Immature natural killer cell (primary cell): ENCODE results near the gene TYW1. TPM values are rescaled to one million over a fixed set of nuclear protein-coding genes. Genes with fewer than 3 reads are reported as not detected.
A peak's percentile ranks its signal among the peaks of the same experiment; 100 is the strongest.
"Not testable (repeated sequence)": the region's sequence is repeated elsewhere in the genome, so short reads cannot be mapped to it uniquely, and the experiment has no call there.

Source experiments
- DNase-seq, 3 donors: peaks; one replicate each; pipeline ENCODE4 v3.0.0; 2022; ENCODE audit warnings: mixed read lengths in 1 of 3
- H3K27ac Mint-ChIP-seq, 6 donors: one replicate each; pipeline ENCODE4 v1.8.0; 2020; ENCODE audit warnings: mixed read lengths in 6 of 6, mild to moderate bottlenecking in 5 of 6, inconsistent platforms in 4 of 6, moderate library complexity in 3 of 6
- H3K27me3 Mint-ChIP-seq, 3 donors: one replicate each; pipeline ENCODE4 v1.8.0; 2020 to 2021; ENCODE audit warnings: low read depth in 3 of 3, mild to moderate bottlenecking in 3 of 3, mixed read lengths in 3 of 3, moderate library complexity in 3 of 3, inconsistent platforms in 1 of 3
- H3K36me3 Mint-ChIP-seq, 3 donors: one replicate each; pipeline ENCODE4 v1.8.0; 2020; ENCODE audit warnings: mixed read lengths in 3 of 3, inconsistent platforms in 2 of 3, mild to moderate bottlenecking in 2 of 3
- H3K4me1 Mint-ChIP-seq, 2 donors: one replicate each; pipeline ENCODE4 v1.8.0; 2020; ENCODE audit warnings: inconsistent platforms in 2 of 2, mild to moderate bottlenecking in 2 of 2, mixed read lengths in 2 of 2, moderate library complexity in 1 of 2
- H3K4me3 Mint-ChIP-seq, 5 donors: one replicate each; pipeline ENCODE4 v1.8.0; 2020; ENCODE audit warnings: mild to moderate bottlenecking in 5 of 5, mixed read lengths in 5 of 5, inconsistent platforms in 3 of 5, moderate library complexity in 3 of 5
- H3K9me3 Mint-ChIP-seq, 6 donors: one replicate each; pipeline ENCODE4 v1.8.0; 2020; ENCODE audit warnings: mild to moderate bottlenecking in 6 of 6, mixed read lengths in 6 of 6, inconsistent platforms in 4 of 6, moderate library complexity in 3 of 6
- polyA plus RNA-seq, 3 donors: library from polyadenylated mRNA; unstranded; fragments of 300-500 nt; fragmentation: Illumina TruSeq; gene quantifications; one replicate each; pipeline ENCODE4 v1.2.3, GENCODE V29; 2021

The TYW1 gene
- polyA plus RNA-seq, 3 donors from 2014 or later: 9.8 to 25.9 (median 17.6) TPM

DNA sequence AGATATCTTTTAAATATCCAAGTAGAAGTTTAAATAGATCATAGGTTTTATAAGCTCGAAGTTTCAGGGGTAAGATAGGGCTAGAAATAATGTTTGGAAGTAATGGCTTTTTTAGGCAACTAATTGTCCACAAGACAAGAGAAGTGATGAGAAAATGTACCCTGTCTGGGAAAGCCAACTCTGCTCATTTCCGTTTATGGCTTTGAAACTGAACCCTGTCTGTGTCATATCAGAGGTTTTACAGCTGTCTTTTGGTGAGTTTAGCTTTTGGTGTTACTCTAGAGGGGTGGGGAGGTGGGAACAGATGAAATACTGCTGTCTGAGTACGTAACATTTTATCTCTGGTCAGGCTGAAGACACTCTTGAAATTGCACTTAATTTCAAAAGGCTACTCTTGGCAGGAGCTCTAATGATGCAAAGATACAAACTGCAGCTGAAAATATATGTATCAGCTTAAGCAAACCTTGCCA is 189.1 kb downstream of the TYW1 start:
- H3K9me3 Mint-ChIP-seq, DNase-seq, H3K27me3 Mint-ChIP-seq, H3K36me3 Mint-ChIP-seq: not testable (repeated sequence)
- peak overlapping the region in 4 of 5 donors; percentile 31 to 67 (median 54) for H3K4me3 Mint-ChIP-seq
- peaks cover 29% of the 10 kb centered on the region in 2 donors for H3K4me1 Mint-ChIP-seq
- H3K27ac Mint-ChIP-seq: peak overlapping the region; percentile 79 to 95 (median 90)

DNA sequence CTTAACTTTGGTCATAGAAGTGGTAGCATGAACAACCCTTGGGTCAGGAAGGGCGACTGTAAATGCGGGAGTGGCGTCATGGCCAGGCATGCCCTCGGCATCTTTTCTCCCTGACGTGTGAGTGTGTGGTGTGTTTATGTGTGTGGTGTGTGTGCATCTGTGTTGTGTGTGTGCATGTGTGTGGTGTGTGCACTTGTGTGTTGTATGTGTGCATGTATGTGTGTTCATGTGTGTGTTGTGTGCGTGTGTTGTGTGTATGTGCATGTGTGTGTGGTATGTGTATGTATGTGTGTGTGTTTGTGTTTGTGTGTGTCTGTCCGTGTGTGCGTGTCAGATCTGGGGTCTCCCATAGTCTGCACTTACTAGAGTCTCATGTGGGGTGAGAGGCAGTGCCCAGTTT is 192.5 kb downstream of the TYW1 start:
- peak overlapping the region in 3 of 6 donors; percentile 25 to 75 (median 70) for H3K27ac Mint-ChIP-seq
- not testable (repeated sequence) for H3K36me3 Mint-ChIP-seq, DNase-seq, H3K9me3 Mint-ChIP-seq, H3K27me3 Mint-ChIP-seq, H3K4me3 Mint-ChIP-seq
- peaks cover 49 to 52% of the 10 kb centered on the region in 2 donors for H3K4me1 Mint-ChIP-seq

DNA sequence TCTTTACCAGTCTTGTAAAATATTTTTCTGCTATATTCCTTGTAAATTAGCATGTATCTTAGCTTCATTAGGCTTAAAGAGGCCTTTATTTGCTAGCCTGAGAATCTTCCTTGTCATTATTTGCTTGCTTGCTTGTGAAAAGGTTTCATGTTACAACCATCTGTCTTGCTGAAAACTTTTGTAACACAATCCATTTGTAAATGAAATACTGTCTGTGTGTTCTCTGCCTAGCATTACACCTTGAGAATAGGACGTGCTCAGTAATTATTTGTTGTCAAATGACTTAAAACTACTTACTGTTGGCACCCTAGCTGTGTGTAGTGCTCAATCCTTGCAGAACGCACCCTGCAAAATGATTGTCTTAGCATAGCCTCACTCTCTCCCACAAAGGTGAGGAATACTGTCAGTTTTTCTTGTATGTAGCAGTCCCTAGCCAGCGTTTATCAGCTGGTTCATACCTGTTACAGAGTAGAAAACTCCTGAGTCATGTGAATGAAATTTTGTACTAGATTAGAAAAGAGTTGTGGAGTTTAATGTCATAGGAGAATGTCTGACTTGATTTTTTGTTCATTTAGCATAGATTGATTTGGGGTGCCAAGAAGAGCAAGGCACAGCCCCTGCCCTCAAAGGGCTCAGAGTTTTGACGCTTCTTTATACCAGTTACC is 193.3 kb downstream of the TYW1 start:
- H3K36me3 Mint-ChIP-seq, H3K27me3 Mint-ChIP-seq, H3K9me3 Mint-ChIP-seq, DNase-seq: not testable (repeated sequence)
- peaks cover 44 to 49% of the 10 kb centered on the region in 2 donors for H3K4me1 Mint-ChIP-seq
- H3K4me3 Mint-ChIP-seq: peak overlapping the region in 3 of 5 donors; percentile 37 to 73 (median 50)
- peak overlapping the region in 5 of 6 donors; percentile 2 to 91 (median 78) for H3K27ac Mint-ChIP-seq

DNA sequence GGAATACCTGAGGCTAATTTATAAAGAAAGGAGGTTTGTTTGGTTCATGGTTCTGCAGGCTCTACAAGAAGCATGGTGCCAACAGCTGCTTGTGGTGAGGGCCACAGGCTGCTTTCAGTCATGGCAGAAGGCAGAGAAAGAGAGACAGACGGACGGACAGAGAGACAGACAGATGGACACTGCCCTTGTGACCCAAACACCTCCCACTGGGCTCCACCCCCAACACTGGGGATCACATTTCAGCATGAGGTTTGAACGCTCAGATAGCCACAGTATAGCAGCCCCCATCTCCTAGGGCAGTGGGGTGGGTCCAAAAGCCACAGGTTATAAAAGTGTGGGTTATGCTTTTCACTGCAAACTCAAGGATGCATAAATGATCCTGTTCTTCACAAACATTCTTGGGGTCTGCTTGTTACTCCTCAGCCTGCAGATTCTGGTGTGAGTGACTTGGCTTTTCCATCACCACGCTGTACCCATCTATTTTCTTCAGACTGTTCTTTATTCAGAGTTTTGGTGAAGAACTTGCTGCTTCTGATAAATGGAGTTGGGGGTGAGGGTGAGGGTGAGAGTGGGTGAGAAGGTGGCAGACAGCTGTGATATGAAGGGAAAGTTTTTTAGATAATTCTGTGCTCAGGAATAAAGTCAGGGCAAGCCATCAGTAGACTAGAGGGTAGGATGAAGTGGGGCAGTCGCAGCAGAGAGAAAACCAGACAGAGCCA is 194.5 kb downstream of the TYW1 start:
- peak in 1 of 3 donors; percentile 11 for DNase-seq
- not testable (repeated sequence) for H3K27me3 Mint-ChIP-seq, H3K9me3 Mint-ChIP-seq
- H3K36me3 Mint-ChIP-seq: peaks cover 5 to 12% (median 8%) of the 10 kb centered on the region in 3 donors
- H3K4me1 Mint-ChIP-seq: peaks cover 36 to 40% of the 10 kb centered on the region in 2 donors
- H3K4me3 Mint-ChIP-seq: peak overlapping the region; percentile 24 to 82 (median 73)
- peak overlapping the region; percentile 78 to 95 (median 87) for H3K27ac Mint-ChIP-seq

DNA sequence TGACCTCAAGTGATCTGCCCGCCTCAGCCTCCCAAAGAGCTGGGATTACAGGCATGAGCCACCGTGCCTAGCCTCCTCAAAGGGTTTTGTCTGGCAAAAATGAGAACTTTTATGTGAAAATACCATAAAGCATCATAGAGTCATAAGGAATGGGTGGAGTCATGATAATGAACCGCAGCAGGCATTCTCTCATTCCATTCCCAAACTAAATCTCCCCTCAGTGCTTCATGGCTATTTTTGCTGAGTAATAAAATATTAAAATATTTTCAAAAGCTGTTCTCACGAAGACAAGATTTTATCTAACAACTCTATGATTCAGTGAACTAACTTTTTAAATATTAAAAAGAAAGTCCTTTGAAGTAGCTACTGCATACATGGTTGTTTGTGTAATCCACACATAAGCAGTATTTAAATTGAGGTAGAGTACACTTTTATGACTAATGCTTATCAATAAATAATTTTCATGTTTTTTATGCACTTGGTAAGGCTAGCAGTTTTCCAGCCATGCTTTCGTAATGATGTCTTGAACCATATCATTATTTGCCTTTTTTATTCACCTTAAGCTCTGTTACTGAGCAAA is 195.6 kb downstream of the TYW1 start:
- not testable (repeated sequence) for H3K27me3 Mint-ChIP-seq, H3K9me3 Mint-ChIP-seq, DNase-seq
- H3K4me3 Mint-ChIP-seq: peak overlapping the region in 3 of 5 donors; percentile 24 to 82 (median 77)
- H3K36me3 Mint-ChIP-seq: peaks cover 5 to 16% (median 15%) of the 10 kb centered on the region in 3 donors
- peak overlapping the region in 5 of 6 donors; percentile 78 to 91 (median 85) for H3K27ac Mint-ChIP-seq
- peaks cover 32 to 40% of the 10 kb centered on the region in 2 donors for H3K4me1 Mint-ChIP-seq

DNA sequence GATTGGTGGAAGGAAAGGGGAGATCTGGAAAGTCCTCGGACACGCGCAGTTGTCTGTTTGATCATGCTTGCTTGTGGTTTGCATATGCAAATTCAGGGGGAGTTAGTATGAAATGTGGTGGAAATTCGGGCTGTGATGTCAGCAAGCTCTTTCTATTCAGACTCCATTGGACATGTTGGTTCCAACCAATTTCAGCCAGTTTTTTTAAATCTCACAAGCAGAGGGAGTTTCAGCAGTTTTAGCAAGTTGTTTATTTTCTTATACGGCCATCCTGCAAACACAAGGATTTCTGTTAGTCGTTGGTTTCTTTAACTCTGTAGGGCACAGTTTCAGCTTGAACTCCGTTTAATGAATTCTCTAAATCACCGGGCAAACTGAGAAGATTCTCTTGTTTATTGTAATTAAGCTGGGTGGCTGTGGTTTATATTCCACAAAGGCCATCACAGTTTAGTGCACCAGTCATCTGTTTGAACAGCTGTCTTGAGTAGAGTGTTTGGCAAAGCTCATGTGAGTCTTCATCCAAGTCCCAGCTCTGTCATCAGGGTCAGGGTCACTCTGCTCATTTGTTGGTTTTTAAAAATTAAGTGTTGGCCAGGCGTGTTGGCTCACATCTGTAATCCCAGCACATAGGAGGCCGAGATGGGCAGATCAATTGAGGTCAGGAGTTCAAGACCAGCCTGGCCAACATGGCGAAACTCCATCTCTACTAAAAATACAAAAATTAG is 196.4 kb downstream of the TYW1 start:
- DNase-seq, H3K9me3 Mint-ChIP-seq, H3K27me3 Mint-ChIP-seq: not testable (repeated sequence)
- H3K4me3 Mint-ChIP-seq: peak overlapping the region in 2 of 5 donors; percentile 1
- peak overlapping the region in 5 of 6 donors; percentile 4 to 24 (median 19) for H3K27ac Mint-ChIP-seq
- H3K36me3 Mint-ChIP-seq: peaks cover 5 to 16% (median 15%) of the 10 kb centered on the region in 3 donors
- peaks cover 32 to 40% of the 10 kb centered on the region in 2 donors for H3K4me1 Mint-ChIP-seq

DNA sequence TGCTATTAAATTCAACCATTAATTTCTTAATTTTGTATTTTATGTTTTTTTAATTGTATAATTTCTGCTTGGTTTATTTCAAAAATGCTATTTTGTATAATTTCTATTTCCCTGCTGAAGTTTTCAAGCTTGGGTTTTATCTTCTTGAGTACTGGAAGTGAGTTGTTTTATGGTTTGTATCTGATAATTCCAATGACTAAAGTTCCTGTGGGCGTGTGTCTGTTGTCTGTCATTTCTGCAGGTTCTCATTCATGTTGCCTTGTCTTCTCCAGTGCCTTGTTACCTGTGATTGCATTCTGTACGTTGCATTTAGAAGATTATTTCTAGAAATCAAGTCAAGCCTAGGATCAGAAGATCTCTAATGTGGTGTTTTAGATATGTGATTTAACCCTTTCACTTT is 199.5 kb downstream of the TYW1 start:
- H3K27ac Mint-ChIP-seq, DNase-seq, H3K4me3 Mint-ChIP-seq, H3K9me3 Mint-ChIP-seq, H3K27me3 Mint-ChIP-seq: not testable (repeated sequence)
- H3K4me1 Mint-ChIP-seq: peaks cover 17 to 18% of the 10 kb centered on the region in 2 donors
- H3K36me3 Mint-ChIP-seq: peaks cover 15 to 33% (median 26%) of the 10 kb centered on the region in 3 donors

DNA sequence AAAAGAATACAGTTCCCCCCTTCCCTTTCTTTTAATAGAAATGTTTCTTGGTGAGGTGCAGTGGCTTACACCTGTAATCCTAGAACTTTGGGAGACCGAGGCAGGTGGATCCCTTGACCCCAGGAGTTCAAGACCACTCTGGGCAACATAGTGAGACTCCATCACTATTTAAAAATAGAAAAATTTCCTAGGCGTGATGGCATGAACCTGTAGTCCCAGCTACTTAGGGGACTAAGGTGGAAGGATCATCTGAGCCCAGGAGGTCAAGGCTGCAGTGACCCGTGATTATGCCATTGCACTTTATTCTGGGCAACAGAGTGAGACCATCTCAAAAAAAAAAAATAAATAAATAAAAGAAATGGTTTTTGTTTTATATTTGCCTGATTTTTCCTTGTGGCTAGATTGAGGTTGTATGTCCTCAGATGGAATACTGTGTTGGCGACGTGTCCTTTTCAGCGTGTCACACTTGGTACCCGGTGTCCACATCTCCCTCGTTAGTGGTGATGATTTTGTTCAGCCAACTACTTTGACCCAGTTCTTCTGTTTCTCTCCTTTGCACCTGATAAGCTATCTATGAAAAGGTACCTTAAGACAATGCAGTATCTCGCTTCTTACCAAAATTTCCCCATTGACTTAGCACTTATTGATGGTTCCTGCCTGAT is 202.4 kb downstream of the TYW1 start:
- not testable (repeated sequence) for H3K9me3 Mint-ChIP-seq, H3K4me1 Mint-ChIP-seq, DNase-seq, H3K27ac Mint-ChIP-seq, H3K27me3 Mint-ChIP-seq, H3K4me3 Mint-ChIP-seq
- H3K36me3 Mint-ChIP-seq: peaks cover 15 to 34% (median 33%) of the 10 kb centered on the region in 3 donors

DNA sequence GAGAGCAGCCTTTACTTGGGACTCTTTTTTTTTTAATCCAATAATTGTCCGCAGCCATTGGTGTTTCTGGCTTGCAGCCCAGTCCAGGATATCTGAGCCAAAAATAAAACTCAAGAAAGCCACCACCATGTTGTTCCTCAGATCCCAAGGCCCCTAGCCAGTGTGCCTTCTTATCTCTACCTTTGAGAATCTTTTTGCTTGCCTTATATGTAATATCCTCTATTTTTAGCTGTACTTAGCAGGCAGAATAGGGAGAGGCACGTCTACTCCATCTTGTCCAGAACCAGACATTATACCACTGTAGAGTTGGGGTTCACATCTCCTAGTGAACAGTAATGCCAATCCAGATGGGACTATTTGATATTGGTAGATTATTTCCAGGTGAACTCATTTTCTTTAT is 209.1 kb downstream of the TYW1 start:
- H3K36me3 Mint-ChIP-seq: peaks cover 14 to 28% (median 16%) of the 10 kb centered on the region in 3 donors
- DNase-seq, H3K4me1 Mint-ChIP-seq, H3K27ac Mint-ChIP-seq, H3K9me3 Mint-ChIP-seq, H3K27me3 Mint-ChIP-seq, H3K4me3 Mint-ChIP-seq: not testable (repeated sequence)

DNA sequence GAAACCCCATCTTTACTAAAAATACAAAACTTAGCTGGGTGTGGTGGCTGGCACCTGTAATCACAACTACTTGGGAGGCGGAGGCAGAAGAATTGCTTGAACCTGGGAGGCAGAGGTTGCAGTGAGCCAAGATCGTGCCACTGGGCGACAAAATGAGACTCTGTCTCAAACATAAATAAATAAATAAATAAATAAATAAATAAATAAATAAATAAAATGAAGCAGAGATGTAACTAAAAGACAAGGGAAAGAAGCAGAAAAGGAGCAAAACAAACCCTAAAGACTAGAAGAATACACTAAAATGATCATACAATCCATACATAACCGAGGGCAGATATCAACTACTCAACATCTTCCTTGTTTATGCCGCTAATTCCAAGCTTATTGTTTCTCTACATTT is 209.8 kb downstream of the TYW1 start:
- DNase-seq: no peak
- H3K36me3 Mint-ChIP-seq: peaks cover 15 to 26% (median 16%) of the 10 kb centered on the region in 3 donors
- no peaks in the 10 kb centered on the region for H3K27me3 Mint-ChIP-seq
- H3K27ac Mint-ChIP-seq: no peak overlapping the region
- H3K4me3 Mint-ChIP-seq: no peak overlapping the region
- peaks cover 0 to 1% of the 10 kb centered on the region in 2 donors for H3K4me1 Mint-ChIP-seq
- H3K9me3 Mint-ChIP-seq: no peaks in the 10 kb centered on the region

DNA sequence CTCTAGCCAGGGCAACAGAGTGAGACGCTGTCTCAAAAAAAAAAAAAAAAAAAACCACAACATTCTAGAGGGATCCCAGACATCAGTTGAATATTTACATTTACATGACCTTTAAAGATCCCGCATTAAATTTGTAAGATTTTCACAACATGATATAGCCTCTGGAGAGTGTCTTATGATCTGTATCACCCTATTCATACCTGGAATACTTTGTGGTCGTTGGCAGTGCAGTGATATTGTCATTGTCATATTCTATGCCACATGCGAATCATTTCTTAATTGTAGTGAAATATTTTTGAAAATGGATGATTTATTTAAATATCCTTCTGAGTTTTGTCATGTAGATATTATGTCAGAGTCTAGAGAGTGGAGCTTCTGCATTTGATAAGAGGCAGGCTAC is 212.0 kb downstream of the TYW1 start:
- not testable (repeated sequence) for DNase-seq, H3K9me3 Mint-ChIP-seq, H3K27ac Mint-ChIP-seq, H3K27me3 Mint-ChIP-seq, H3K4me1 Mint-ChIP-seq, H3K4me3 Mint-ChIP-seq
- H3K36me3 Mint-ChIP-seq: peaks cover 14 to 26% (median 15%) of the 10 kb centered on the region in 3 donors

DNA sequence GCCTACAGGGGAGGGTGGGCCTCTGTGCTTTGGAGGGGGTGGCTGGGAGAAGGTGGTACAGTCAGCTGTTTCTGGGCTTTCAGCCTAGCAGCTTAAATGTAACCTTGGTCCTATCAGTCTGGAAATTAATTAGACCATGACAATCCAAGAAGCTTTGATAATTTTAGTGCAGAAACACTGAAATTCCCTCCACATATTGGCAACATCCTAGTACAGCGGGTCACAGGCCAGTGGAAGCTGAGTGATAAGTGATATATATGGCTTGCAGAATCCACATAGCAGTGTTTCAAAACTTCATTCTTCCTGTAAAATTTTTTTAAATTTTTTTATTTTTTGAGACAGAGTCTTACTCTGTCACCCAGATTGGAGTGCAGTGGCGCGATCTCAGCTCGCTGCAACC is 212.6 kb downstream of the TYW1 start:
- H3K27me3 Mint-ChIP-seq: no peaks in the 10 kb centered on the region
- H3K27ac Mint-ChIP-seq: peak overlapping the region in 1 of 6 donors; percentile 17
- peaks cover 0 to 1% of the 10 kb centered on the region in 2 donors for H3K4me1 Mint-ChIP-seq
- H3K4me3 Mint-ChIP-seq: no peak overlapping the region
- no peak for DNase-seq
- no peaks in the 10 kb centered on the region for H3K9me3 Mint-ChIP-seq
- peaks cover 14 to 26% (median 15%) of the 10 kb centered on the region in 3 donors for H3K36me3 Mint-ChIP-seq

DNA sequence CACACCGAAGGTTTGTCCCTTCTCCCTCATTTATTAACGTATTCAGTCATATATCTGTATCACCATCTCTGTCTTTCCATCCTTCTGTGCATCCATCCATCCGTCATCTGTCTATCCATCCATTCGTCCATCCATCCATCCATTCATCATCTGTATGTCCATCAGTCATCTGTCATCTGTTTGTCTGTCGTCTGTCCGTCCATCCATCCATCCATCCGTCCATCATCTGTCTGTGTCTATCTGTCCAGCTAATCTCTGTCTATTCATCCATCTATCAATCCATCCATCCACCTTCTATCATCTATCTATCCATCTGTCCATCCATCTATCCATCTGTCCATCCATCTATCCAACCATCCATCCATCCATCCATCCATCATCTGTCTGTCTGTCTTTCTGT is 213.9 kb downstream of the TYW1 start:
- Mint-ChIP-seq H3K36me3 (peaks cover 14 to 32% (median 15%) of the 10 kb centered on the region in 3 donors), H3K27ac (peak overlapping the region in 2 of 6 donors; percentile 1 to 39), H3K27me3 (peaks cover 0 to 1% (median 0%) of the 10 kb centered on the region in 3 donors), H3K4me3 (no peak overlapping the region), H3K4me1 (peaks cover 0 to 1% of the 10 kb centered on the region in 2 donors), H3K9me3 (no peaks in the 10 kb centered on the region)
- DNase-seq: no peak
